ENCODE data around the gene GNAZ. TPM values are rescaled to one million over a fixed set of nuclear protein-coding genes. Genes with fewer than 3 reads are reported as not detected.

GNAZ gene
- total RNA-seq, 2 experiments from 2014 or later, result 0.35 to 0.37 TPM

GRCh38 chr22:23078462-23078787 lies 8.1 kb downstream of the GNAZ start:
- H3K27ac Mint-ChIP-seq, result no peak overlapping the region
- no peak for DNase-seq
- no peaks in the 10 kb centered on the region for H3K36me3 Mint-ChIP-seq (ENCODE audit: low read depth)
- H3K9me3 Mint-ChIP-seq, result no peaks in the 10 kb centered on the region
- no peak overlapping the region for H3K4me3 Mint-ChIP-seq
- H3K4me1 Mint-ChIP-seq, result peaks cover 4% of the 10 kb centered on the region
- peaks cover under 1% of the 10 kb centered on the region for H3K27me3 Mint-ChIP-seq
- ChIA-PET POLR2A (no interaction called here), CTCF (no interaction called here)

GRCh38 chr22:23079240-23079768 lies 9.0 kb downstream of the GNAZ start:
- Mint-ChIP-seq H3K27me3 (no peaks in the 10 kb centered on the region), H3K36me3 (ENCODE audit: low read depth) (no peaks in the 10 kb centered on the region), H3K27ac (no peak overlapping the region), H3K4me1 (peaks cover 4% of the 10 kb centered on the region), H3K4me3 (no peak overlapping the region), H3K9me3 (no peaks in the 10 kb centered on the region)
- POLR2A ChIA-PET, result no interaction called here
- DNase-seq, result no peak
- CTCF ChIA-PET, result no interaction called here

- no peaks in the 10 kb centered on the region for H3K27me3 Mint-ChIP-seq
- no peaks in the 10 kb centered on the region for H3K9me3 Mint-ChIP-seq
- no peaks in the 10 kb centered on the region for H3K36me3 Mint-ChIP-seq (ENCODE audit: low read depth)
- no peak for DNase-seq
- CTCF ChIA-PET, result no interaction called here
- no peak overlapping the region for H3K4me3 Mint-ChIP-seq
- peaks cover 4% of the 10 kb centered on the region for H3K4me1 Mint-ChIP-seq
- POLR2A ChIA-PET, result no interaction called here
- no peak overlapping the region for H3K27ac Mint-ChIP-seq
These were observed 9.6 kb downstream of the GNAZ start for GRCh38 chr22:23079814-23080521.

GRCh38 chr22:23080613-23081290 lies 10.4 kb downstream of the GNAZ start:
- POLR2A ChIA-PET, result no interaction called here
- Mint-ChIP-seq H3K4me1 (peaks cover 4% of the 10 kb centered on the region), H3K9me3 (no peaks in the 10 kb centered on the region), H3K4me3 (no peak overlapping the region), H3K36me3 (ENCODE audit: low read depth) (no peaks in the 10 kb centered on the region), H3K27ac (no peak overlapping the region), H3K27me3 (no peaks in the 10 kb centered on the region)
- DNase-seq, result no peak
- CTCF ChIA-PET, result no interaction called here

DNA sequence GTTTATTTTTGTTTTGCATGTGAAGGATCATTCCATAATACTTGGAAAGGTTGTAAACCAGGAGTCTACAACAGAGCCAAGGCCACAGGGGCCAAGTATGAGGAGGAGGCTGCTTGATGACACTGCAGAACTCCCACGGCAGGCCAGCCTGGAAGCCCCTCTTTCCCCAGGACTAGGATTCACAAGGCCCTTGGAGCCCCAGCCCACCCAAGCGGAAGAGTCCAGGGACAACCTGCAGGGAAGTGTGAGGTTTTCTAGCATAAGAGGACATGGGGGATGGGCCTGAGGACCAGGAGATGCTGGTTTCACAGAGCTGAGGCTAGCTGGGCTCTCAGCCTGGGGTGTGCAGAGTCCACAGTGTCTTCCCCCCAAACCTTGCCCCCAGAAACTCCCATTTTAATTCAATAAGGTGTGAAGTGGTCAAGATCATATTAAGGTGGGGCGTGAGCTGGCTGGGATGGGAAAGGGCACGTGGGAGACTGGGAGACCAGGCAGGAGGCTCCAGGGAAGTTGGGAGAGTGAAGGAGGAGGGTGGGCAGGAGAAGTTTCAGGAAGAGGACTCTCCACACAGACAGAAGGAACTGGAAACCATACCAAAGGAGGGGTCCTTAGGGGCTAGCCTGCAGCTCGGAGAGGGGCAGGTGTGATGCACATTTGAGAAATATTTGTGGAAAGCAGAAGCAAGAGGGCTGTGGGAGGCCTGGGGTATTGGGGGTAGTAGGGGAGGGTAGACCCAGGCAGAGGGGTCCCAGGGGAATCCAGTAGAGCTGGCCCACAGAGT lies 12.4 kb downstream of the GNAZ start:
- ChIA-PET CTCF (interaction anchor here (0.7 kb wide), 1 partner anchor 18 kb away, joined by 4 read pairs; no protein-coding TSS in a partner anchor), POLR2A (no interaction called here)
- H3K27ac Mint-ChIP-seq, result no peak overlapping the region
- H3K36me3 Mint-ChIP-seq (ENCODE audit: low read depth), result no peaks in the 10 kb centered on the region
- H3K27me3 Mint-ChIP-seq, result no peaks in the 10 kb centered on the region
- H3K4me3 Mint-ChIP-seq, result no peak overlapping the region
- no peak for DNase-seq
- peaks cover 8% of the 10 kb centered on the region for H3K4me1 Mint-ChIP-seq
- no peaks in the 10 kb centered on the region for H3K9me3 Mint-ChIP-seq

DNA sequence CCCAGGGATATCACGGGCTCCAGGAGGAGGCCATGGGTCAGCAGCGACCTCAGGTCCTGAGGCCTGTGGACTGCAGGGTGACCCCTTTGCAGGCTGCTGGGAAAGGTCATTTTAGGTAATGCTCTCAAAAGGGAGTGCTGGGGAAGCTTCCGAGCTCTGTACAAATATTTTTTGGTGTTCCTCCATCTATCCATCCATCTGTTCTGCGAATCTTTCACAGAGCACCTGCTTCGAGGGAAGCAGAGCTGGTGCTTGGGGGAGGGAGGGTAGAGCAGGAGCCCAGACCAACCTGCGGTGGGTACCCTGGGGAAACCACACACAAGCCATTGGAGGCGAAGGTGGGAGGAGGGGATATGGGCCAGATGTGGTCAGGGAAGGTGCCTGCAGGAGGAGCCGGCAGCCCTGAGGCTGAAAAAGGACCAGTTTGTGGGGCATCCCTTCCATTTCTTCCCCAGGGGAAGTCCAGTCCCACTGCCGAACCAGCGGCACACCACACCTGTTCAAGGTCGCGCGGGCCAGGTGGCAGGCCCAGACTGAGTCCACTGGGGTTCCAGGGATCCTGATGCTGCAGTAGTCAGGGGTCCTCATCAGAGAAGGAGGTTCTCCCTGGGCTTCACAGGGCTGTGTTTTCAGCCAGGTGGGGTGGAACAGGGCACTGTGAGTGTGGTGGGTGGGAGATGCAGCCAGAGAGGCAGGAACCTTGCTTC lies 13.1 kb downstream of the GNAZ start:
- H3K4me1 Mint-ChIP-seq, result peaks cover 15% of the 10 kb centered on the region
- DNase-seq, result no peak
- no peaks in the 10 kb centered on the region for H3K36me3 Mint-ChIP-seq (ENCODE audit: low read depth)
- H3K4me3 Mint-ChIP-seq, result no peak overlapping the region
- ChIA-PET POLR2A (no interaction called here), CTCF (no interaction called here)
- H3K9me3 Mint-ChIP-seq, result no peaks in the 10 kb centered on the region
- H3K27me3 Mint-ChIP-seq, result no peaks in the 10 kb centered on the region
- no peak overlapping the region for H3K27ac Mint-ChIP-seq

- Mint-ChIP-seq H3K36me3 (ENCODE audit: low read depth) (no peaks in the 10 kb centered on the region), H3K27me3 (no peaks in the 10 kb centered on the region), H3K4me1 (peaks cover 17% of the 10 kb centered on the region), H3K27ac (no peak overlapping the region), H3K9me3 (no peaks in the 10 kb centered on the region), H3K4me3 (no peak overlapping the region)
- DNase-seq, result no peak
- ChIA-PET POLR2A (no interaction called here), CTCF (no interaction called here)
These were observed 14.4 kb downstream of the GNAZ start for GRCh38 chr22:23084453-23085350.

- no peak overlapping the region for H3K4me3 Mint-ChIP-seq
- H3K4me1 Mint-ChIP-seq, result peaks cover 17% of the 10 kb centered on the region
- DNase-seq, result no peak
- ChIA-PET CTCF (no interaction called here), POLR2A (no interaction called here)
- no peak overlapping the region for H3K27ac Mint-ChIP-seq
- H3K27me3 Mint-ChIP-seq, result no peaks in the 10 kb centered on the region
- H3K36me3 Mint-ChIP-seq (ENCODE audit: low read depth), result no peaks in the 10 kb centered on the region
- H3K9me3 Mint-ChIP-seq, result no peaks in the 10 kb centered on the region
These were observed 15.0 kb downstream of the GNAZ start for GRCh38 chr22:23085351-23085671.

DNA sequence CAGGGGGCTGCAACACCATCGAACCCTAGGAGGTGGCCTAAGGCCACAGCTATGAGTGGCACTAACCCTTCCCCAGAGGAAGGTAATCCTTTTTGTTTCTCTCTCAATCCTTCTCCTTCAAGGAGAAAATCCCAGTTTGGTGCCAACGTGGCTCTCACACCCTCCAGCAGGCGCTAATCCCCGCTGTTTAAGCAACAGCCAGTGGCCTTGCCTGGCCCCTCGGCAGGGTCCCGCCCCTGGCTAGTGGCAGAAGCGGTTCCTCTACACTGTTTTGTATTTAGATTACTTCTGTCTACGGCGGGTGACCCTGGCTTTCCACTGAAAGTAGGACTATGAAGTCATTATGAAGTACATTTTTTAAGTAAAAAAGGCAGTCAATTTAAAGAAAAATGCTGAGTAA lies 15.5 kb downstream of the GNAZ start:
- H3K27me3 Mint-ChIP-seq, result no peaks in the 10 kb centered on the region
- H3K36me3 Mint-ChIP-seq (ENCODE audit: low read depth), result no peaks in the 10 kb centered on the region
- ChIA-PET POLR2A (no interaction called here), CTCF (no interaction called here)
- peaks cover 16% of the 10 kb centered on the region for H3K4me1 Mint-ChIP-seq
- no peak overlapping the region for H3K27ac Mint-ChIP-seq
- H3K9me3 Mint-ChIP-seq, result no peaks in the 10 kb centered on the region
- no peak overlapping the region for H3K4me3 Mint-ChIP-seq
- DNase-seq, result no peak

DNA sequence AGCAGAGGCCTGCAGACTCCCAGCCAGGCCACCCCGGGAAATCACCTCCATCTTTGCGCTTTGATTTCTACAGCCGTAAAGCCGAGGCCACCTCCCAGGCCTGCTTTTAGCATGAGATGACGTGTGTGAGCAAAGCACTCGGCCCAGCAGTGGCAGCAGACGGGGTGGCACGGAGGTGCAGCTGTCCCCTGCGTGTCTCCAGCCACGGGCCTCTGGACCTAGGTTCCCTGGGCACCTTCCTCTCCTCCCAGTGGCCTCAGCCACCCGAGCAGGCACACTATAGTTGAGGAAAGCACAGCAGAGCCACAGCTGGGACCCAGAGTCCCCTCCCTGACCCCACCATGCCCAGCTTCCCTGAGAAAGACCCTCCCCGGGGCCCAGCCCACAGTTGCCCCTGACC lies 15.9 kb downstream of the GNAZ start:
- Mint-ChIP-seq H3K9me3 (no peaks in the 10 kb centered on the region), H3K4me1 (peaks cover 14% of the 10 kb centered on the region), H3K27me3 (no peaks in the 10 kb centered on the region), H3K4me3 (no peak overlapping the region), H3K36me3 (ENCODE audit: low read depth) (no peaks in the 10 kb centered on the region), H3K27ac (no peak overlapping the region)
- no peak for DNase-seq
- ChIA-PET POLR2A (no interaction called here), CTCF (no interaction called here)

DNA sequence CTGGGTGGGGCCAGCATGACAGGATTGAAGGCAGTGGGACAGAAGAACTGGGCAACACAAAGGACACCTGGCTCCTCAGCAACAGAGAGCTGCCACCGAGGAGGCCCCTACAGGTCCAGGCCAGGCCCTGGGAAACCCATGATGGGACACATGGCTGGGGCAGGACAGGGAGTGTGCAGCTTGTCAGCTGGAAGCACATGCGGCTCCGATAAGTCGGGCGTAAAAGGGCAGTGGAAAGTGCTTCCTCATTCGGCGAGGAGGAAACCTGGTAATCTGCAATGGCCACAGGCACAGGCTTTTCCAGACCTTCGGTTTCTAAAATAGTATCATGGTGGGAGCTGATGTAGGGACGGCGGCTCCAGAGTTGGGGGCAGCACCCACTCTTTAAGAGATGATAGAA lies 16.5 kb downstream of the GNAZ start:
- ChIA-PET CTCF (interaction anchor here (1.4 kb wide), 1 partner anchor 9 kb away, joined by 3 read pairs; no protein-coding TSS in a partner anchor), POLR2A (no interaction called here)
- no peaks in the 10 kb centered on the region for H3K27me3 Mint-ChIP-seq

DNA sequence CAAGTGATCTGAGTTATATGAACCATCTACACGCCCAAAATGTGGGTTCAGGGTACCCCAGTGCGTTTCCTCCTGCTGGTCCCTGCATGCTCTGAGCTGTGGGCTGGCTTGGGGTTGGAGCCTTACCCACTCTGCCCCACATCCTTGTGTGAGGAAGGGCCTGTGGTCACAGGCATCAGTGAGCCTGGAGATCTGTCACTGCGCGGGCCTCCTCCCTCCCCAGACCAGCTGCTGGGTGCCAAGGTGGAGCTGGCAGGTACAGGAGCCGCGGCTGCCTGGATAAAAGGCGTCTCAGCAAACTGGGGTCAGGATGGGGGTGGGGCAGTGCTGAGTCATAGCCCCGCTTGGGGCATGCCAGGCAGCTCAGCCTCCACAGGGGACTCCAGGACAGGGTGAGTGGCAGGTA lies 17.9 kb downstream of the GNAZ start:
- no peak overlapping the region for H3K4me3 Mint-ChIP-seq
- CTCF ChIA-PET, result interaction anchor here (1.4 kb wide), 1 partner anchor 11 kb away, joined by 3 read pairs; no protein-coding TSS in a partner anchor

More for the DNA sequence above, 16.5 kb downstream of the GNAZ start:
- Mint-ChIP-seq H3K4me3 (no peak overlapping the region), H3K36me3 (ENCODE audit: low read depth) (no peaks in the 10 kb centered on the region), H3K9me3 (no peaks in the 10 kb centered on the region), H3K4me1 (peaks cover 14% of the 10 kb centered on the region), H3K27ac (no peak overlapping the region)
- DNase-seq, result no peak

More for the DNA sequence above, 17.9 kb downstream of the GNAZ start:
- POLR2A ChIA-PET, result no interaction called here
- DNase-seq, result peak; percentile 34
- Mint-ChIP-seq H3K27ac (no peak overlapping the region), H3K27me3 (no peaks in the 10 kb centered on the region), H3K4me1 (peaks cover 14% of the 10 kb centered on the region), H3K36me3 (ENCODE audit: low read depth) (no peaks in the 10 kb centered on the region), H3K9me3 (no peaks in the 10 kb centered on the region)
